Measurements from ENCODE around the gene MXRA8. TPM values are rescaled to one million over a fixed set of nuclear protein-coding genes. Genes with fewer than 3 reads are reported as not detected.
A peak's percentile ranks its signal among the peaks of the same experiment; 100 is the strongest.

The MXRA8 gene
- total RNA-seq, 3 donors from 2014 or later (not counting 1 experiment from before 2014, with no cell fraction given), result 0.26 TPM; not detected in 2

DNA sequence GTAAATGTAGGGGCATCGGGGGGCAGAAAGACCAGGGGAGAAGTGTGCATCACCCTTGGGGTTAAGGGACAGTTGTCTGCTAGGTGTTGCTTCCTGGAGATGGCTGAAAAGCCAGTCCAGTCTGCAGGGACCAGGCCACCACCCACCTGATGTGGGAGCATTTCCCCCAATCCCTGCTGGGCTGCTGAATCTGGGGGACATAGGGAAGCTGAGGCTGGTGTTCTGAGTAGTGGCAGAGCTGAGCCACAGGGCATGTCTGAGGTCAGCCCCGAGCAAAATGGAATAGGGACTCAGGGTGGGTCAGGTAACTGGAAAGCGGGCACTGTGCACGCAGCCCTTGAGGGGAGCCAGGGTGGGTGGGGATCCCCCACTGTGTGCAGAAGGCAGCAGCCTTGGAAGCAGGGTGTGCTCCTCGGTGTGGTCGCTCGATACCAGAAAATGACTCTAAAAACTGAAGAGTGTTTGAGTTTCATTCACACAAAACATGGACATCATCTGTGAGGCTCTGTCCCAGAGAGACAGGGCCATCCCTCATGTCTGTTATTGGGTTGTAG lies 43.2 kb upstream of the MXRA8 start:
- DNase-seq, result no peak
- H3K36me3 ChIP-seq (ENCODE audit: control insufficient read depth, insufficient read depth, low read length), result peaks cover 49% of the 10 kb centered on the region
- H3K4me3 ChIP-seq (ENCODE audit: low read length), result no peak overlapping the region
- Mint-ChIP-seq H3K36me3 (no peaks in the 10 kb centered on the region), H3K4me1 (peaks cover 29 to 50% of the 10 kb centered on the region in 2 donors), H3K9me3 (no peaks in the 10 kb centered on the region), H3K27me3 (ENCODE audit: low read depth in 2 of 2) (no peaks in the 10 kb centered on the region), H3K27ac (peak overlapping the region; percentile 86 to 94), H3K4me3 (peak overlapping the region; percentile 9)
- H3K9me3 ChIP-seq (ENCODE audit: control insufficient read depth, insufficient read depth, low read length), result no peaks in the 10 kb centered on the region
- intact Hi-C loops (cut with micrococcal nuclease), result no loop called here
- H3K27me3 ChIP-seq (ENCODE audit: control insufficient read depth, insufficient read depth, low read length), result no peaks in the 10 kb centered on the region
- no peak for ATAC-seq
- no peak overlapping the region for H3K27ac ChIP-seq (ENCODE audit: low read length)
- WGBS (ENCODE audit: insufficient coverage), result 92% methylated on average over 7 of the region's 7 CpGs
- H3K4me1 ChIP-seq (ENCODE audit: control insufficient read depth, insufficient read depth, low read length), result peaks cover 47% of the 10 kb centered on the region
- TF ChIP-seq CTCF (IDR thresholded peaks at IDR 0.05), result no peak

DNA sequence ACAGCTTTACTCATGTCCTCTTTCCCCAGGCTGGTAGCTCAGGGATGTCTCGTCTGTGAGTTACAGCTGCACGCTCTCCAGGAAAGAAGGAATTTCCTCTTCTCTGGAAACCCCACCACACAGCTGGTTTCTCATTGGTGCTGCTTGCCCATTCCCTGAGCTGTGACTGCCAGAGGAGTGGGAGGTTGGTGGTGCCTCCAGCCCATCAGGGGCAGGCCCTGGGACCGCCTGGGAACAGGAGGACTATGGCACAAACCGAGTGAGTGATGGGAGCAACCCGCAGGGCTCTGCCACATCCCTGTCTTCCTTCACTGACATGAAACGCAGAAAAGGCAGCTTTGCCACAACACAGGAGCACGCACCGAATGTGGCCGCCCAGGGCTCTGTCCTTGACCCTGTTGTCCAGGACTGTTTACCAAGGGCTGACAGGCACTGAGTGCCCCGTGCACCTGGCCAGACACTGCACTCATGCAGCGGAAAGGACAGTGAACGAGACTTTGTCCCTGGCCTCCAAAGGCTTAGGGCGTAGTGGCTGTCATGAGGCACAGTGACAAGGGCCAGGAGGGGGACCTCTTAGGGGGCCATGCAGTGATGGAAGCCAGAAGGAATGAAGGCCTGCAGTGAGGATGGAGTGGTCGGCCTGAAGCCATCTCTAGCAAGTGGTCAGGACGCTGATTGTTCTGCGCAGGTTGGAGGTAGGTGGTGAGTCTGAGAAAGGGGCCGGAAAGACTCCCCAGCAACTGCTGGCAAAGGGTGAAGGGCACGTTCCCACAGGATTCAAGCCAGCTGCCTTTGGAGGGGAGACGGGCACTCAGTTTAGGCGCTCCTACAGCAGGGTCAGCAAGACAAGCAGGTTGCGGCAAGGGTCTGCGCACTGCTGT lies 42.5 kb upstream of the MXRA8 start:
- no peak overlapping the region for H3K4me3 ChIP-seq (ENCODE audit: low read length)
- no peaks in the 10 kb centered on the region for H3K27me3 Mint-ChIP-seq (ENCODE audit: low read depth in 2 of 2)
- DNase-seq (no peak), ATAC-seq (no peak)
- H3K36me3 ChIP-seq (ENCODE audit: control insufficient read depth, insufficient read depth, low read length), result peaks cover 50% of the 10 kb centered on the region
- H3K4me1 ChIP-seq (ENCODE audit: control insufficient read depth, insufficient read depth, low read length), result peaks cover 40% of the 10 kb centered on the region
- intact Hi-C loops (cut with micrococcal nuclease), result no loop called here
- H3K27ac ChIP-seq (ENCODE audit: low read length), result peak overlapping the region; percentile 92
- H3K9me3 Mint-ChIP-seq, result no peaks in the 10 kb centered on the region
- no peaks in the 10 kb centered on the region for H3K9me3 ChIP-seq (ENCODE audit: control insufficient read depth, insufficient read depth, low read length)
- H3K4me3 Mint-ChIP-seq, result peak overlapping the region; percentile 93
- H3K27ac Mint-ChIP-seq, result peak overlapping the region; percentile 86 to 94
- TF ChIP-seq CTCF (IDR thresholded peaks at IDR 0.05), result no peak
- 92% methylated on average over 22 of the region's 22 CpGs for WGBS (ENCODE audit: insufficient coverage)
- H3K4me1 Mint-ChIP-seq, result peaks cover 29 to 44% of the 10 kb centered on the region in 2 donors
- no peaks in the 10 kb centered on the region for H3K27me3 ChIP-seq (ENCODE audit: control insufficient read depth, insufficient read depth, low read length)
- no peaks in the 10 kb centered on the region for H3K36me3 Mint-ChIP-seq

- H3K27ac Mint-ChIP-seq, result peak overlapping the region; percentile 86 to 94
- H3K9me3 Mint-ChIP-seq, result no peaks in the 10 kb centered on the region
- H3K27me3 Mint-ChIP-seq (ENCODE audit: low read depth in 2 of 2), result no peaks in the 10 kb centered on the region
- peaks cover 2% of the 10 kb centered on the region for H3K36me3 Mint-ChIP-seq
- H3K9me3 ChIP-seq (ENCODE audit: control insufficient read depth, insufficient read depth, low read length), result no peaks in the 10 kb centered on the region
- peak overlapping the region; percentile 92 for H3K27ac ChIP-seq (ENCODE audit: low read length)
- peaks cover 32% of the 10 kb centered on the region for H3K4me1 ChIP-seq (ENCODE audit: control insufficient read depth, insufficient read depth, low read length)
- peaks cover 50% of the 10 kb centered on the region for H3K36me3 ChIP-seq (ENCODE audit: control insufficient read depth, insufficient read depth, low read length)
- H3K4me3 ChIP-seq (ENCODE audit: low read length), result peak overlapping the region; percentile 100
- H3K27me3 ChIP-seq (ENCODE audit: control insufficient read depth, insufficient read depth, low read length), result no peaks in the 10 kb centered on the region
- H3K4me1 Mint-ChIP-seq, result peaks cover 29 to 46% of the 10 kb centered on the region in 2 donors
- H3K4me3 Mint-ChIP-seq, result peak overlapping the region; percentile 93
- 5% methylated on average over 34 of the region's 34 CpGs for WGBS (ENCODE audit: insufficient coverage)
- no peak for ATAC-seq
- intact Hi-C loops (cut with micrococcal nuclease), result loop anchor here (1.0 kb wide), 2 partner anchors 7 to 25 kb away; partner anchors contain the start of genes AURKAIP1 and MRPL20
- TF ChIP-seq CTCF (IDR thresholded peaks at IDR 0.05), result no peak
- peak in 1 of 2 donors; percentile 49 for DNase-seq
Measured at GRCh38 chr1:1399872-1400575, 41.7 kb upstream of the MXRA8 start.

All from natural killer cell (primary cell).